Activated T-helper 9 cell treated with anti-CD3 and anti-CD28 coated beads, Interleukin-2, amount 50 U/mL, for 16 hours (primary cell): ENCODE data around the gene RNF214.

Experiments used
- DNase-seq: peaks from one replicate; pipeline ENCODE4 v3.0.0-alpha.2; 2020; ENCODE audit warnings: low read depth

The RNF214 gene

GRCh38 chr11:117282956-117283355 is 50.5 kb downstream of the RNF214 start:
- DNase-seq, result no peak

GRCh38 chr11:117284053-117284452 is 51.6 kb downstream of the RNF214 start:
- DNase-seq, result no peak

GRCh38 chr11:117286588-117286987 is 54.1 kb downstream of the RNF214 start:
- DNase-seq, result no peak

DNA sequence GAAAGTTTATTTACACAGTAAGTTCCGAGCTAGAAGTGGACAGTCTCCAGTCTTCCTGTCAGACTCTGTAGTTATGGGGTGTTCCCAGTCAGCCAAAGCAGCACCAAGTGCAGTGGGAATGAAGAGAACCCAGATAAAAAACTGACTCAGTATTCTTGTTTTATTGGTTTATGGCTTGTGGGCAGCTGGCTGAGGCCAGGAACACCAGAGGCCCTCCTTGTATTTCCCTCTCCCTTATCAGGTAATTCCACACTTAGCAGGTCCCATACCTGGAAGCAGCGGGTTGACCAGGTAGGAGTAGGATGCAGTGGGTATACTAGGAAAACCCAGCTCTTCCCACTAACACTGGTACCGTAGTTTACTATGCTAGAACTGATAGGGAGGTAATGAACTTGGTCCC is 55.2 kb downstream of the RNF214 start:
- DNase-seq, result no peak

DNA sequence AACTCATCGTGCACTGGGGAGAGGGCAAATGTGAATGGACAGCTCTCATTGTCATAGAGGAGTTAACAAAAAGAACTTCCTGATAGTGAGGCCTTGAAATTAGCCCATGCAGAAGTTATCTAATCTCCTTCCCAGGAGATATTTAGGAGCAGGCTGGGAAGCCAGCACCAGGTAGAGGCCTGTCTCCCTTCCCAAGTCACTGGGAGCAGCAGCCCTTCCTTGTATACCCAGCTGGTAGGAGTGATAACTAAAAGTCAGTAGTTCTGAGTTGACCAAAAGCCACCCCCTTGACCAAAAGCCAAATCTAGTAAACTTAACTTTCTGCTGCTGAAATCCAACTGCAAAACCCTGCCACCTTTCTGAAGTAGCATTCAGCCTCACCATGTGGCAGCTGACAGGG is 57.3 kb downstream of the RNF214 start:
- DNase-seq, result no peak

DNA sequence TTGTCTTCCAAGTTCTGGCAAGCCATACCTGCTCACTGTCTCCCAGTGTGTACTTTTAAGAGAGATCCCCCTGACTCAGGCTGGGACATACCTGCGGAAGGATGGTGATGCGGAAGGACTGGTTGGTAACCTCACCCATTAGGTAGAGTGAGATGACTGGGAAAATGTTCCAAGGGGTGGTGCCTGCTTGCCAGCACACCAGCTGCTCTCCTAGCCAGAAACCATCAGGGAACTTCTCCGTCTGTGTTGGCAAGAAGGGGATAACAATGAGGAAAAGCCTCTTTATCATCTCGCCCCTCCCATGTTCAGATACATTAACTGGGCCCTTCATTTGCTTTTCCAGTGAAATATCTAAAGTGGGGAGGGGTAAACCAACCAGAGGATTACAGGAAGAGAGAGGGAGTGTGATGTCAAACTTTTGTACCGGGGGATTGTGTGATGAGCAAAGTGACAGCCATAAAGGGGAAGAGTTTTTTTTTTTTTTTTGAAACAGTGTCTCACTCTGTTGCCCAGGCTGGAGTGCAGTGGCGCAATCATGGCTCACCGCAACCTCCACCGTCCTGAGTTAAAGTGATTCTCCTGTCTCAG is 58.4 kb downstream of the RNF214 start, which contains the start of gene BACE1-AS:
Gene BACE1-AS (plus strand): TSS at position 538 of the 588 bp plus-strand sequence.
- DNase-seq, result no peak

GRCh38 chr11:117292616-117293015 is 60.1 kb downstream of the RNF214 start:
- no peak for DNase-seq

DNA sequence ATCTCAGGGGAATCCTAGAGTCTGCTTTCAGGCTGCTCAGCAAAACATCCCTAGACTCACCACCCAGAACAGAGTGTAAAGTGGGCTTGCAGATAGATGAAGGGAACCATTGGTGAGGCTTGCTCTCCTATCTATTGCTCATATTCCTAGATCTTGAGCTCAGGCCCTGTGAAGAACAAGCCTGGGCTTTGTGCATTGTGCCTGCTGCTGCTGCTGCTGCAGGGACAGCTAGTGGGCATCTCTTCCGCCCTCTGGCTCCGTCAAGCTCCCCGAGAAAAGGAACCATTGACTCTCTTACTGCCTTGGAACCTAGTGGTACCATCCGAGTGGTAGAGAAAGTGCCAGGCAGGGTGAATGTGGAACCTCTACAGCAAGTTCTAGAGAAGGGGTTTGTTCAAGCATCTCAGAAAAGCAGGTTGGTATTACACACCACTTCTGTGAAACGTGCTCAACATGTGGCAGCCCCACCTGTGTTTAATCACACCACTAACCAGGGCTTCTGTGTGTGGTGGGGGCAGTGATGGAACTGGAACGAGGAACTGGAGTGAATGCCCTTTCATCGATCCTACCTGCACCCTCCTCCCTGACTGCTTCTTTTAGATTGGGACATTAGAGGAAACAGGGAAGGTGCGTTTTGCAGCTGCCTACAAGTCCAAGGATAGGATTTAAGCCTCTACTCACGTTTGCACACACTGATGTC is 63.1 kb downstream of the RNF214 start:
- DNase-seq, result no peak

- no peak for DNase-seq
Observed at GRCh38 chr11:117296881-117297280, 64.4 kb downstream of the RNF214 start.

GRCh38 chr11:117298195-117298594 is 65.7 kb downstream of the RNF214 start:
- no peak for DNase-seq

GRCh38 chr11:117299351-117300282 is 67.1 kb downstream of the RNF214 start:
- DNase-seq, result no peak

DNA sequence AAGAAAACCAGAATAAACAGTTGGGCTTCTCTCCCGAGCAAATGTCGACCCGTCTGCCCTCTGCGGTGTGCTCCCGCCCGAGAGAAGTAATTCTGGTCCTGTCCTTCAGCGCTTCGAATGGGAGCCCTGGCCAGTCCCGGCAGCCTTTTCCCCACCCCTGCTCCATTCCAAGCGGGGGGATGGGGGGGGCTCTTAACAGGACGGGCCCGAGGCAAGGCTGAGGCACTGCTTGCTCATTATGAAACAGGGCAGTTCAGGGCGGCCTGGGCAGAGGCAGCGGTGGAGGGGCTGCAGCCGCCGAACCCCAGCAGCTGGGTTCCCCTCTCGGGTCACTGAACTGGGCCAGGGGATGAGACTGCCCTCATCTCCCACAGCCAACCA is 67.8 kb downstream of the RNF214 start:
- no peak for DNase-seq

DNA sequence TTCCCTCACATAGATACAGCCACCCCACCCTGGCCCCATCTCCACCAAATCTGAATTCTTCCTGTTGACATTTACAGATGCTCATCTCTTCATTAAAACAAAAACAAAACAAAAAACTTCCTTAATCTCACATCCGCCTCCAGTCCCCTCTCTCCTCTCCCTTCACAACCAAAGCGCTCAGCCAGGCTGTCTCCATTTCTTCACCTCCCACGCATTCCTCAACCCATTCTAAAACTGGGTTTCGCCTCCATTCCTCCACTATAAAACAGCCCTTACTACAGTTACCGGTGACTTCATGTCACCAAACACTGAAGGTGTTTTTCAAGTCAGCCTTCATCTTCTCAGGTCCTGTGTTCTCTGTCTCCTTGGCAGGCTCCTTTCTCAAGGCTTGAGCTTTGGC is 68.3 kb downstream of the RNF214 start:
- no peak for DNase-seq

GRCh38 chr11:117302228-117302627 is 69.8 kb downstream of the RNF214 start:
- DNase-seq, result no peak

GRCh38 chr11:117303101-117303500 is 70.6 kb downstream of the RNF214 start:
- no peak for DNase-seq

DNA sequence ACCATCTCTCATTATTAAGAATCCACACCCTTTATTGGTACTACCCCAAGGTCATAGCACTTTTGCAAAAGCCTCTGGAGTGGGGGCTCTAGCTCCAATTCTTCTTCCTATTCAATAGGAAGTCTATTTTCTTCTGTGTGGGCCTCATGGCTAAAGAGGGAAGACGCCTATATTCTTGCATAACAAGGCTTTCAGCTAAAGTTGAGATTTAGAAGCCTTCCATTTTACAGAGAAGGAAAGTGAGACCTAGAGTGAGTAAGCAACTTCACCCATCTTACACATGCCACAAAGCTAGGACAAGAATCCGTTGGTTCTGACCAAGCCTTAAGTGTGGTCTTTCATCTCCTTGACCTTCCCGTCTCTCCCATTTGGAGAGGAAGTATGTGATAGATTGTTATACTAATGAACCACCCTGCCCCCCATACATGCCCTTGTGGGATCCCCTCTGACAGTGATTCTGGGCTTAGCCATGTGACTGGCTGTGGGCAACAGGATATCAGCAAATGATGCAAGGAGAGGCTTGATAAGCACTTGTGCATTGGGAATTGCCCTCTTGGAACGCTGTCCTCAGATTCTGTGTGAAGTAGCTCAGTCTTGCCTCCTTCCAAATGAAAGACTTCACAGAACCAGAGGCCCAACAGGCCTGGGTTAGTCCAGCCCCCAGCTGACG is 71.3 kb downstream of the RNF214 start:
- no peak for DNase-seq

DNA sequence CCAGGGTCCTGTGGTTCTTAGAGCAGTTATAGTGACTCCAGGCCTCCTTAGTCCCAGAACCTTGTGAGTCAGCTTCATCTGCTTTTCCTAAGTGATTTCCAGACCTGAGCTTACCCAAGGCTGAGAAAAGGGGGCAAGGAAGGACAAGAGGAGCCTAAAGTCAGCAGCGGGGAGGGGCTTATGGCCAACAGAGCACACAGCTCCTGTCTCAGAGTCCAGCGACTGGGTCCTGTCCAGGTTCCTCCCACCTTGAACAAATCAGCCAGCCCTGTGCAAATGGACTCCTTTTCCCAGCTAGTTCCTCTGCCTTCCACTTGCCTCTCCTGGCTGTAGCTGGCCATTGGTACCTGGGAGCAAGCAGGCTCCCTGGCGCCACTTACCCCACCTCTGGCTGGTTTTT is 72.7 kb downstream of the RNF214 start:
- DNase-seq, result no peak

DNA sequence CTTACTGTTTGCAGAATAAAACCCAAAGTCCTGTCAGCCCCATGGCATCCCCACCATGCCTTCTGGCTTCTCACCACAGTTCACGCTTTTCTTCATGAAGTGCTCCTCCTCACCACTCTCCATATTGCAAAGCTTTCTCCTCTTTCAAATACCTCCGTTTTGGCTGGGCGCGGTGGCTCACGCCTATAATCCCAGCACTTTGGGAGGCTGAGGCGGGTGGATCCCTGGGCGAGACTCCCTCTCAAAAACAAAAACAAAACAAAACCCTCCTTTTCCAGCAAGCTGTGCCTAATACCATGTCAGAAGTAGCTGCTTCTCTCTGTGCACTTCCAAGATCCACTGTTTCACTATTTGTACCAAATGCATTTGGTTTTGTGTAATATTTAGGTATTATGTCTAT is 76.8 kb downstream of the RNF214 start:
- no peak for DNase-seq

- DNase-seq, result no peak
Observed at GRCh38 chr11:117313091-117313490, 80.6 kb downstream of the RNF214 start.

DNA sequence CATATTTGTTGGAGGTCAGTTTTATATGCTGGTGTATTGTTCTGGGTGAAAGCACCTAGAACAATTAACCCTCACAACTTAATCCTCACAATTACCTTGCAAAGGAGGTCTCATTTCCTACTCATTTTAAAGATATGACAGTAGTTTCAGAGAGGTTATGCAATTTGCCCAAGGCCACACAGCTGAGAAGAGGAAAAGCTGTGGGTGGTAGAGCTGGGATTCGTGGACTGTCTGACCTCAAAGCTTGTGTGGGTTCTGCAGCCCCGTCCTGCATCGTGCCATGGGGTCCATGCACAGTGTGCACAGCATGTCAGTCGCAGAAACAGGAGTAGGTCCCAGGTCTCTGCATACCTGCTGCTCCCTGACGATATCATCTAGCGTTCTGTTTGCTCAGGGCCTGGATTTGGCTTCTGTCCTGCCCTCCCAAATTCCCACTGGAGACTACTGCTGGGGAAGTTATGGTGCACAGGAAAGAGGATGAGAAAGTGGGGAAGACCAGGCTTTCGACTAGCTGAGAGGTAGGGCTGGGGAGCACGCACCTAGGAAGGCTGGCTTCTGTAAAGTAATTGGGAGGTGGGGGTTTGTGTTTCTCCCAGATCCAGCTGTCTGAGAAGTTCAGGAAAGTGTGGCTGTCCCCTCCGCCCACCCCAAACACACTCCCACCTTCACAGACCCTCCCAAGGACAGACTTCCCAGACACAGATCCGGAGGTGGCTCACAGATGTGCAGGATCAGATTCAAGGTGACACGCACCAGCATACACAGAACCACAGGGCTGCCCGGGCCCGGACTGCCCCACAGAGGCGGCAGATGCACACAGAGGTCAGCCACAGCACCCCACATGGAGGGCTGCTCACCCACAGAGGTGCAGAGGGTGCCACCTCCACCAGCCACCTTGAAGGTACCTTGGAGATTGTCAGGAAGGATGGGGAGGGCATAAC is 81.6 kb downstream of the RNF214 start:
- no peak for DNase-seq

GRCh38 chr11:117314840-117315239 is 82.4 kb downstream of the RNF214 start:
- DNase-seq, result no peak
